Uterus (tissue), 4 donors: ENCODE results near the gene DIAPH3. TPM values are rescaled to one million over a fixed set of nuclear protein-coding genes. Genes with fewer than 3 reads are reported as not detected.

Source experiments
- DNase-seq, 2 donors: peaks; one replicate each; pipeline ENCODE4 v3.0.0-alpha.2; 2019 to 2020
- H3K27ac ChIP-seq, 2 donors: fragments of 200-600 bp; sonication (generic); 1 replicate in 1 of 2; 2 replicates in 1 of 2; pipeline ENCODE4 v1.5.1; 2016 to 2018
- H3K27me3 ChIP-seq, 2 donors: fragments of 200-600 bp; sonication (generic); one replicate each; pipeline ENCODE4 v1.5.1; 2018 to 2019; ENCODE audit warnings: control low read depth in 1 of 2
- H3K36me3 ChIP-seq, 2 donors: fragments of 200-600 bp; sonication (generic); one replicate each; pipeline ENCODE4 v1.5.1; 2019; ENCODE audit warnings: control low read depth in 1 of 2
- H3K4me1 ChIP-seq, 2 donors: fragments of 200-600 bp; sonication (generic); one replicate each; pipeline ENCODE4 v1.5.1; 2018 to 2019; ENCODE audit warnings: control low read depth in 1 of 2
- H3K4me3 ChIP-seq, 2 donors: fragments of 200-600 bp; sonication (generic); 1 replicate in 1 of 2; 2 replicates in 1 of 2; pipeline ENCODE4 v1.5.1; 2018 to 2019; ENCODE audit warnings: mild to moderate bottlenecking in 1 of 2
- H3K9me3 ChIP-seq, 2 donors: fragments of 200-600 bp; sonication (generic); one replicate each; pipeline ENCODE4 v1.5.1; 2019; ENCODE audit warnings: control low read depth in 1 of 2
- CTCF ChIP-seq, 4 experiments: fragments of 200-600 bp in 2 of 4; fragments of 450-650 bp in 2 of 4; sonication (generic) in 2 of 4; IDR thresholded peaks; one replicate each; pipeline ENCODE4 v1.5.1; 2016 to 2019; ENCODE audit warnings: antibody characterized with exemption in 4 of 4, mild to moderate bottlenecking in 2 of 4, moderate library complexity in 1 of 4
- POLR2A ChIP-seq, 2 donors: fragments of 450-650 bp; IDR thresholded peaks; one replicate each; pipeline ENCODE4 v1.6.1; 2016; ENCODE audit warnings: antibody characterized with exemption in 2 of 2, mild to moderate bottlenecking in 1 of 2, moderate library complexity in 1 of 2
- intact Hi-C: fragments of 100-400 bp; cut with DNase I; formaldehyde crosslinking; loops from one replicate; pipeline ENCODE4 v1.15.1; 2023; ENCODE audit warnings: low total_unique reads
- total RNA-seq, 4 donors: library from RNA; depleted of rRNA in 3 of 4; stranded (reverse); fragments of >200 nt in 3 of 4; gene quantifications; one replicate each; pipeline versions ENCODE4 v1.1.0 to v1.2.4, GENCODE V29; 2014 to 2023
- donor health status: DM: yes; HTN: yes; CAD: no.

The DIAPH3 gene
- total RNA-seq, 4 donors from 2014 or later, result 11.4 TPM; not detected in 3

- Histone ChIP-seq H3K4me3 (no peak overlapping the region), H3K27ac (no peak overlapping the region), H3K27me3 (no peaks in the 10 kb centered on the region), H3K4me1 (no peaks in the 10 kb centered on the region), H3K9me3 (no peaks in the 10 kb centered on the region), H3K36me3 (no peaks in the 10 kb centered on the region)
- TF ChIP-seq CTCF (IDR thresholded peaks at IDR 0.05) (no peak), POLR2A (IDR thresholded peaks at IDR 0.05) (no peak)
- no peak for DNase-seq
- intact Hi-C loops, result no loop called here
Observed at GRCh38 chr13:59873309-59873708, 290.4 kb downstream of the DIAPH3 start.

GRCh38 chr13:59867867-59868266, 295.9 kb downstream of the DIAPH3 start:
- Histone ChIP-seq H3K27me3 (no peaks in the 10 kb centered on the region), H3K4me3 (no peak overlapping the region), H3K9me3 (no peaks in the 10 kb centered on the region), H3K36me3 (no peaks in the 10 kb centered on the region), H3K27ac (no peak overlapping the region), H3K4me1 (no peaks in the 10 kb centered on the region)
- intact Hi-C loops, result no loop called here
- TF ChIP-seq POLR2A (IDR thresholded peaks at IDR 0.05) (no peak), CTCF (IDR thresholded peaks at IDR 0.05) (no peak)
- no peak for DNase-seq

- H3K27ac ChIP-seq, result no peak overlapping the region
- H3K27me3 ChIP-seq, result no peaks in the 10 kb centered on the region
- no peak for DNase-seq
- no peaks in the 10 kb centered on the region for H3K36me3 ChIP-seq
- intact Hi-C loops, result no loop called here
- H3K4me1 ChIP-seq, result no peaks in the 10 kb centered on the region
- no peak overlapping the region for H3K4me3 ChIP-seq
- TF ChIP-seq CTCF (IDR thresholded peaks at IDR 0.05) (no peak), POLR2A (IDR thresholded peaks at IDR 0.05) (no peak)
- no peaks in the 10 kb centered on the region for H3K9me3 ChIP-seq
Observed at GRCh38 chr13:59865398-59865797, 298.3 kb downstream of the DIAPH3 start.

GRCh38 chr13:59863621-59864020, 300.1 kb downstream of the DIAPH3 start:
- no peaks in the 10 kb centered on the region for H3K9me3 ChIP-seq
- no peaks in the 10 kb centered on the region for H3K36me3 ChIP-seq
- H3K4me3 ChIP-seq, result no peak overlapping the region
- no peaks in the 10 kb centered on the region for H3K4me1 ChIP-seq
- DNase-seq, result no peak
- intact Hi-C loops, result no loop called here
- TF ChIP-seq CTCF (IDR thresholded peaks at IDR 0.05) (no peak), POLR2A (IDR thresholded peaks at IDR 0.05) (no peak)
- H3K27ac ChIP-seq, result no peak overlapping the region
- no peaks in the 10 kb centered on the region for H3K27me3 ChIP-seq

- no peaks in the 10 kb centered on the region for H3K4me1 ChIP-seq
- H3K36me3 ChIP-seq, result no peaks in the 10 kb centered on the region
- no peaks in the 10 kb centered on the region for H3K9me3 ChIP-seq
- intact Hi-C loops, result no loop called here
- H3K27me3 ChIP-seq, result no peaks in the 10 kb centered on the region
- TF ChIP-seq CTCF (IDR thresholded peaks at IDR 0.05) (no peak), POLR2A (IDR thresholded peaks at IDR 0.05) (no peak)
- DNase-seq, result no peak
- no peak overlapping the region for H3K4me3 ChIP-seq
- no peak overlapping the region for H3K27ac ChIP-seq
Observed at GRCh38 chr13:59861676-59862075, 302.1 kb downstream of the DIAPH3 start.
